Kidney glomerular epithelial cell (primary cell): ENCODE data around the gene CNPY3.
"Not testable (repeated sequence)": the region's sequence is repeated elsewhere in the genome, so short reads cannot be mapped to it uniquely, and the experiment has no call there.

ENCODE experiments used
- DNase-seq: peaks from one replicate; lab custom pipeline; 2025; lab: John Stamatoyannopoulos, UW

CNPY3 gene

DNA sequence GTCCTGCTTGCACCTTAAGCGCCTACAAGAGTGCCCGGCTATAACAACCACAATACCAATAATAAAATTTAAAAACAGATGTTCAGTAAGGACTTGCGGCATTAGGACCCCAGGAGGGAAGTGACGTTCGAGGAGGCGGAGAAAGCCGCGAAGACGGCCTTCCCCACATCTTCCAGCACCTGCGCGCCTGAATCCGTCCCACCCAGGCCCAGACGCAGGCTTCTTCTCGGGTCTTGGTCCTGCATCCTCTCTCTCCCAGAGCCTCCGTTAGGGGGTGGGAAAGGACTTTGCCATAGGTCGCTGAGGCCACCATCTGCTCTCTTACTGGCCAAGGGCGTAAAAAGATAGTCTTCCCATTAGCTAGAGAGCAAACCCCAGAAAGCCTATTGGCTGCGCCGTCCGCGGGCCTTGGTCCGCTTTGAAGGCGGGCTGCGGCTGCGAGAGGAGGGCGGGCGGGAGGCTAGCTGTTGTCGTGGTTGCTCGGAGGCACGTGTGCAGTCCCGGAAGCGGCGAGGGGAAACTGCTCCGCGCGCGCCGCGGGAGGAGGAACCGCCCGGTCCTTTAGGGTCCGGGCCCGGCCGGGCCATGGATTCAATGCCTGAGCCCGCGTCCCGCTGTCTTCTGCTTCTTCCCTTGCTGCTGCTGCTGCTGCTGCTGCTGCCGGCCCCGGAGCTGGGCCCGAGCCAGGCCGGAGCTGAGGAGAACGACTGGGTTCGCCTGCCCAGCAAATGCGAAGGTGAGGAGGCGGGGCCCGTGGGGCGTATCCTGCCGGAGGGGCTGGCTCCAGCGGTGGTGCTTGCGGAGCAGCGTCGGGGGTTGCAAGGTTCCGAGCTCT lies at the start of gene CNPY3:
CNPY3 (plus strand) TSS at position 495 of the 835 bp plus-strand sequence; CDS start at position 586, 91 bp downstream.
- peak; percentile 96 for DNase-seq

DNA sequence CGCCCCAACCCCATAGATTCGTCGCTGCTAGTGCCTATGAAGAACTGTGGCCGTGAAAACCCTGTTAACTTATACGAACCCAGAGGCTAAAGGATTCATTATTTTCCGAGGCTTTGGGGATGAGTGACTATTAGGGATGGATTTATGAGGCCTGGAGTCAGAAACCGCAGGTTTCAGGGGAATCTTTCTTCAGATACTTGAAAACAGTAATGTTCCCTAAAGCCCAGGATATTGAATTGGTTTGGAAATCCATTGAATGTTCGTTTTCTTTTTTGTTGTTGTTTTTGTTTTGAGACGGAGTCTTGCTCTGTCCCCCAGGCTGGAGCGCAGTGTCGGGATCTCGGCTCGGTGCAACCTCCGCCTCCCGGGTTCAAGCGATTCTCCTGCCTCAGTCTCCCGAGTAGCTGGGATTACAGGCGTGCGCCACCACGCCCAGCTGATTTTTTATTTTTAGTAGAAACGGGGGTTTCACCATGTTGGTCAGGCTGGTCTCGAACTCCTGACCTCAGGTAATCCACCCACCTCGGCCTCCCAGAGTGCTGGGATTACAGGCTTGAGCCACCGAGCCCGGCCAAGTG lies 49.0 kb upstream of the CNPY3 start:
- DNase-seq: not testable (repeated sequence)

DNA sequence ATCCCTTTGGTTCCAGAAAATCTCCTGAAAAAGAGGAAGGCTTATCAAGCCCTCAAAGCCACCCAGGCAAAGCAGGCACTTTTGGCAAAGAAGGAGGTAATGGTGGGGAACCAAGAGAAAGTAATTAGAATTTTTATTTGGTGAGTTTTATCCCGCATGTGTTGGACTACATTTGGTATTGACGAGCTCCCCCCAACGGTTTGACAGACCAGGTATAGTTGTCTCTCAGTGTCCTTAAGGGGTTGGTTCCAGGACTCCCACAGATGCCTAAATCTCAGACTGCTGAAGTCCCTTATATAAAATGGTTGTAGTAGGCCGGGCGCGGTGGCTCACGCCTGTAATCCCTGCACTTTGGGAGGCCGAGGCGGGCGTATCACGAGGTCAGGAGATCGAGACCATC lies 48.4 kb upstream of the CNPY3 start:
- DNase-seq: not testable (repeated sequence)

DNA sequence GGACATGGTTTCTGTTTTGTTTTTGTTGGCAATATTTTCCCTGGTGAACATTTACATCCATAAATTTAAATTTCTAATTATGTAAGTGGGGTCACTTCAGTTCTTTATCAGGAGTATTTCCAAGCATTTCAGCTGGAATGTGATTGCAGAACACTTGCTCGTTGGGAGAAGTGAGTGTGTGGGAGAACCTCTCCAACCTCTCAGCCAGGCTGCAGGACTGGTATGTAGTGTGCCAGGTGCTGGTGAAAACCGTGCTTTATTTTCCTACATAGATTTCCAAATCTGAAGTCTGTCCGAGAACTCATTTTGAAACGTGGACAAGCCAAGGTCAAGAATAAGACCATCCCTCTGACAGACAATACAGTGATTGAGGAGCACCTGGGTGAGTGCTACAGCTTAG lies 43.6 kb upstream of the CNPY3 start:
- no peak for DNase-seq

DNA sequence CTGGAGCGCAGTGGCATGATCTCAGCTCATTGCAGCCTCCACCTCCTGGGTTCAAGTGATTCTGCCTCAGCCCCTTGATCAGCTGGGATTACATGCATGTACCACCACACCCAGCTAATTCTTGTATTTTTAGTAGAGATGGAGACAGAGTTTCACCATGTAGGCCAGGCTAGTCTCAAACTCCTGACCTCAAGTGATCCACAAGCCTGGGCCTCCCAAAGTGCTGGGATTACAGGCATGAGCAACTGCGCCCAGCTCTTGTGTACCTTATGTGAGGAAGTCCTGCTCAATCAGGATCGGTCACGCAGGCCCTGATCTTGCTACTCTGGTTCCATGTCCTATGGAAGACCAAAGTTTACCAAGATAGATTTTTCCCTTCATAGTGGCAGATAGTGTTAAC lies 41.1 kb upstream of the CNPY3 start:
- DNase-seq: not testable (repeated sequence)

DNA sequence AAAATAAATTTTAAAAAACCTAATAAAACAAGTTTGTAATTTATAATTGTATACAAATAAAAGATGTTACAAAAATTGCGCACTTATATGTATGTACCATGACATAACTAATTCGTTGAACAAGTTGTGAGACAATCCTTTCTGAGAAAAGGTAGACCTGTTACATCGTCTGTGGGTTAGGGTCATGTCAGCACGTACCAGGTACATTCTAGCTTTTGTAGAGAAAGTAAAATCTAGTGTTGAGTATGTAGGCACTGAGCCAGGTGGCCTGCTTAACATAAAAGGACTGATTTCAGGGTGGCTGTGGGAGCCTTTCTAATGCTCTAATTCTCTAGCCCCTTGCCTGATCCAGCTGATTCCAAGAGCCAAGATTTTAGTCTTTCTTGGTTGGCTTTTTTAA lies 39.5 kb upstream of the CNPY3 start:
- no peak for DNase-seq

DNA sequence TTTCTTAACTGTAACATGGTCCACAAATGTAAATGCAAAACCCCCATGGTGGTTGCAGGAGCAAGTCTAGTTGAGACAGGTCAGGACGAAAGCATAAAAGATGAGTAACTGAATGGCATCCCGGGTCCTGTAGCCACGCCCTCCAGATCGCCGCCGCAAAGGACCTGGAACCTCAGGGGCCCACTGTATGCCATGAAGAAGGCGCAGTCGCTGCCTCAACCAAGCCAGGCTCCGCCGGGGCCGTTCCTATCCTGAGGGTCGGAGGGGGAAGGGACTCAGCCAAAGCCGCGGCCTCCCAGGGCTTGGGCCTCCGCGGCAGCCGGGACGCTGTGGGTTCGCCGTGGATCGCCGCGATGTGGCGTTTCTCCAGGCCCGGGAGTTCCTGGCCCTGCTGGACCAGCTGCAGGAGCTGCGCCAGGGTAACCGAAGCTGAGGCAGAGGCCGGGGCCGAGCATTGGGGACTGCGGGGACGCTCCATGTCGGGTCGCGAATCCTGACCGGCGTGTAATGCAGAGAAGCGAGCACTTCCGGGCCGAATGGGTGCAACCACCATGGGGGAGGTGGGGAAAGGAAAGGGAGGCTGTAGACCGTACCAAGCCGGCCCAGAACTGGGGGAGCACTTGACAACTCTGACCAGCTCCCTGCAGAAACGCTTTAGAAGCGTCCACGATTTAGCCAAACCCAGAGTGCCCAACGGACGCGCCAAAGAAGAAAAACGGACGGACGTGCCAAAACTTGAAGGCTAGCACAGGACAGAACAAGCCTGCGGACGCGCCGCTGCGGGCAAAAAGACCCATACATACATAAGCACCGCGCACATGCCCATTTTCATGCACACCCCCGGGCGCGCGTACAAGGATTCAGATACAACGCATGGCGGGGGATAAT lies 38.7 kb upstream of the CNPY3 start:
- DNase-seq: peak; percentile 89

DNA sequence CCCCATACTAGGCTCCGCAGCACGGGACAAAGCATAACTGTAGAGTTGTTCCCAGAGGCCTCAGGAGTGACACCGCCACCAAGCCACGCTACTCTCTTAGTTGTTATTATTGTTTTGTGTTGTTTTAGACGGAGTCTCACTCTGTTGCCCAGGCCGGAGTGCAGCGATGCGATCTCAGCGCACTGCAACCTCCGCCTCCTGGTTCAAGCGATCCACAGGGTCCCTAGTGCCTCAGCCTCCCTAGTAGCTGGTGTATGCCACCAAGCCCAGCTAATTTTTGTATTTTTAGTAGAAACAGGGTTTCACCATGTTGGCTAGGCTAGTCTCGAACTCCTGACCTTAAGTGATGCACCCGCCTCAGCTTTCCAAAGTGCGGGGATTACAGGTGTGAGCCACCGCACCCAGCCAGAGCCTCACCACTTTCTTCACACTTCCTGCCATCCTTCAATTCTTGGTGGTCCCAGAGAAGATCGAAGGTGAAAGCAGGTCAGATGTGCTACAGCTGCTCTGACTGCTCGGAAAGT lies 38.0 kb upstream of the CNPY3 start:
- no peak for DNase-seq

DNA sequence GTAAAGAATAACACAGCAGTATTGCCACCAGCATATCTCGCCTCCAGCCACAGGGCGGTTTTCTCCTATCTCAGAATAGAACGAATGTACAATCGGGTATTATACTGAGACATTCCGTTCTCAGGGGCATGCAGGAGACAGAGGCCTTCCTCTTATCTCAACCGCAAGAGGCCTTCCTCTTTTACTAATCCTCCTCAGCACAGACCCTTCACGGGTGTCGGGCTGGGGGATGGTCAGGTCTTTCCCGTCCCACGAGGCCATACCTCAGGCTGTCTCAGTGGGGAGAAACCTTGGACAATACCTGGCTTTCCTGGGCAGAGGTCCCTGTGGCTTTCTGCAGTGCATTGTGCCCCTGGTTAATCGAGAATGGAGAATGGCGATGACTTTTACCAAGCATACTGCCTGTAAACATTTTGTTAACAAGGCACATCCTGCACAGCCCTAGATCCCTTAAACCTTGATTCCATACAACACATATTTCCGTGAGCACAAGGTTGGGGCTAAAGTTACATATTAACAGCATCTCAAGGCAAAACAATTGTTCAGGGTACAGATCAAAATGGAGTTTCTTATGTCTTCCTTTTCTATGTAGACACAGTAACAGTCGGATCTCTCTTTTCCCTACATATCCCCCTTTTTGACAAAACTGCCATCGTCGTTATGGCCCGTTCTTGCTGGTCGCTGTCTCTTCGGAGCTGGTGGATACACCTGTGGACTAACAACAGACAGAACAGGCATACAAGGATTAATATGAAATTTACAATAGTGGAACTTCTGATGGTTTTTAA lies 35.0 kb upstream of the CNPY3 start:
- not testable (repeated sequence) for DNase-seq

DNA sequence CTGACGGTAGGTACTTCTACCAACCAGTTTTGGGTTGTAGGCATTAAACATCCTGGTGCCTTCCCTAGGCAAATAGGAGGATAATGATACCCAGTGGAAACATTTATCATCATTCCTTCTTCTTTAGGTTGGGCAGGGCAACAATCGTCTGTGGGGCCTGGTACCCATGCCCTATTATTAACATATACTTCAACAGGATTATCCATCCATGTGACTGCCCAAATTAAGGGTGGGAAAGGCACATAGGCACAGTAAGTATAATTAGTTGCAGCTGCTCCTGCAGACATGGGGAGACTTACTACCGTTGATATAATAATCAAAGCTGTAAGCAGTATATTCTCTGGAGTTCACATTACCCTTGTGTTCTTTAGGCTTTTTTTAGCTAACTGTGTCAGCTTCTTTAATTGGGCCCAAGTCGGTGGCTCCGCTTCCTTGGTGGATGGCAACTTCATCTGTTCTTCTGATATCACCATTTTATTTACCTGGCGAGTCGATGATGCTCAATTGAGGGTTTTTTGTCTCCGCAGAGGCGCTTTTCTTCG lies 33.0 kb upstream of the CNPY3 start:
- no peak for DNase-seq

DNA sequence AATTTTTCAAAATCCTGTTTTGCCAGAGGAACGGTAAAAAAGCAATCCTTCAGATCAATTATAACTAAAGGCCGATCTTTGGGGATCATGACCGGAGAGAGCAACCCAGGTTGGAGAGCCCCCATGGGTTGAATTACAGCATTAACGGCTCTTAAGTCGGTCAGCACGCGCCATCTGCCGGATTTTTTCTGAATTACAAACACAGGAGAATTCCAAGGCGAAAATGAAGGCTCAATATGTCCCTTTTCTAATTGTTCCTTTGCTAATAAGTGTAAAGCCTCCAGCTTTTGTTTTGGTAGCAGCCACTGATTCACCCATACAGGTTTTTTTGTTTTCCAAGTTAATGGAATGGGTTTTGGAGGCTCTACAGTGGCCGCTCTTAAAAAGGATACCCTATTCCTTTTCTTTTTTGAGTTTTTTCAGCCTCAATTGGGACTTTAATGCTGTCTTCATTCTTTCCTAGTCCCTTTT lies 30.4 kb upstream of the CNPY3 start:
- DNase-seq: peak; percentile 40

DNA sequence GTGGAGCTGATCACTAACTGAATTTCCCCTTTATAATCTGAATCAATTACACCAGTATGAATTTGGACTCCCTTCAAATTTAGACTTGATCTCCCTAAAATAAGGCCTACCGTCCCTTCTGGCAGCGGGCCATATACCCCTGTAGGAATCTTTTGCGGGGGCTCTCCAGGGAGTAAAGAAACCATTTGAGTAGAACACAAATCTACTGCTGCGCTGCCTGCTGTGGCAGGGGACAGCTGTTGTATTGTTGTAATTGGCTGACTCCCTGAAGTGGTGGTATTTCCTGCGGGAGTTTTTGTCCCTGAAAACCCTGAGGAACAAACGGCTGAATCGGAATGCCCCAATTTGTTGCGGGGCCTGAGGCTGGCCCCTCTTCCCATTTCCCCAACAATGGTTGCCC lies 29.4 kb upstream of the CNPY3 start:
- no peak for DNase-seq

DNA sequence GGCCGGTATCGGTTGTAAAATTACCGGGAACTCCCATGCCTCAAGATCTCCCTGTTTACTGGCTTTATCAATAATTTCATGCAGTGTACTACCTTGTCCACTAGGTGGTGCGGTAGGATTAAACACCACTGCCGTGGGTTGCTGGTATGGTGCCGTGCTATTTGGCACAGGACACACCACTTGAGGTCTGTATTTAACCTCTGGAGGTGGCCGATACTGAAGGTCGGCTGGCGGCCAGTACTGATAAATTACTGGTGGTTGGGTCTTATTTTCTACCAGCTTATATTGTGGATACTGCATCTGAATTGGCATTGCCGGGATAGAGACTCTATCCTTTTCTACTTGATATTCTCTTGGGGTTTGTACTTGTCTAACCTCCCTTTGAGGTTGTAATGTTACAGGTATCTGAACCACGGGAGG lies 27.7 kb upstream of the CNPY3 start:
- DNase-seq: peak; percentile 77

DNA sequence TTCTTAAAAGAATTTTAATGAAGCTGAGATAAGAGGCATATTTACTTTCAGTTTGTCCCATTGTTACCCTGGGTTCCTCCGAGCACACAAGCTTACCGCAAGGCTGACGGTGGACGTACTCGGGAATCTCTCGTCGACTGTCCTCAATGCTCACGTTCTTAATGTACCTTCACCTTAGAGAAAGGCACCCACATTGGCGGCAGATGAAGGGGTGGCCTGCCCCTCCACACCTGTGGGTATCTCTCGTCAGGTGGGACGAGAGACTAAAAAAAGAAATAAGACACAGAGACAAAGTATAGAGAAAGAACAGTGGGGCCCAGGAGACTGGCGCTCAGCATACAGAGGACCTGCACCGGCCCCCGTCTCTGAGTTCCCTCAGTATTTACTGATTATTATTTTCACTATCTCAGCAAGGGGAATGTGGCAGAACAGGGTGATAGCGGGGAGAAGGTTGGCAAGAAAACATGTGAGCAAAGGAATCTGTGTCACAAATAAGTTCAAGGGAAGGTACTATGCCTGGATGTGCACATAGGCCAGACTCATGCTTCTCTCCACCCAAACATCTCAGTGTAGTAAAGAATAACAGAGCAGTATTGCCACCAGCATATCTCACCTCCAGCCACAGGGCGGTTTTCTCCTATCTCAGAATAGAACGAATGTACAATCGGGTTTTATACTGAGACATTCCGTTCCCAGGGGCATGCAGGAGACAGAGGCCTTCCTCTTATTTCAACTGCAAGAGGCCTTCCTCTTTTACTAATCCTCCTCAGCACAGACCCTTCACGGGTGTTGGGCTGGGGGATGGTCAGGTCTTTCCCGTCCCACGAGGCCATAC lies 26.6 kb upstream of the CNPY3 start:
- not testable (repeated sequence) for DNase-seq

DNA sequence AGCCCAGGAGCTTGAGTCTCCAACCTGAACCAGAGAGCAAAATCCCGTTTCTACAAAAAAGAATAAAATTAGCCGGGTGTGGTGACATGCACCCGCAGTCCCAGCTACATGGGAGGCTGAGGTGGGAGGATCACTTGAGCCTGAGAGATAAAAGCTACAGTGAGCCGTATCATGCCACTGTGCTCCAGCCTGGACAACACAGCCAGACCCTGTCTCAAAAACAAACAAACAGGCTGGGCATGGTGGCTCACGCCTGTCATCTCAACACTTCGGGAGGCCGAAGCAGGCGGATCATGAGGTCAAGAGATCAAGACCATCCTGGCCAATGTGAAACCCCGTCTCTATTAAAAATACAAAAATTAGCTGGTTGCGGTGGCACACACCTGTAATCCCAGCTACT lies 24.8 kb upstream of the CNPY3 start:
- no peak for DNase-seq

DNA sequence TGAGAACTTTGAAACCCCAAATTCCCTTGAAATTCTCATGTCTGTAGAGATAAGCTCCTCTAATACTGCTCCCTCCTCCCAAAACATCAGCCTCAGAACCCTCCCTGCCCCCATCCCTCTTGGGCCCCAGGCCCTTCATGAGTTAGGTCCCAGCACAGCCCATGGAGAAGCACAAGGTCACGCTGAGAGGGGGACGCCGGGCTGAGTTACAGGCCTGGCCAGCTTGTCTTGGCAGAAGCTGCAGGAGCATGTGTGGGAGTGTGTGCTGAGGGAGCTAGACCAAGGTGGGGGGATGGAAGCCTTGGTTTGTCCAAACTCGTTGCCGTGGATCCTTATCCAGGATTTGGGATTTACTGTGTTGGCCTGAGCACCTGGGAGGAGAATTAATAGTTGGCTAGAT lies 21.9 kb upstream of the CNPY3 start:
- DNase-seq: no peak

DNA sequence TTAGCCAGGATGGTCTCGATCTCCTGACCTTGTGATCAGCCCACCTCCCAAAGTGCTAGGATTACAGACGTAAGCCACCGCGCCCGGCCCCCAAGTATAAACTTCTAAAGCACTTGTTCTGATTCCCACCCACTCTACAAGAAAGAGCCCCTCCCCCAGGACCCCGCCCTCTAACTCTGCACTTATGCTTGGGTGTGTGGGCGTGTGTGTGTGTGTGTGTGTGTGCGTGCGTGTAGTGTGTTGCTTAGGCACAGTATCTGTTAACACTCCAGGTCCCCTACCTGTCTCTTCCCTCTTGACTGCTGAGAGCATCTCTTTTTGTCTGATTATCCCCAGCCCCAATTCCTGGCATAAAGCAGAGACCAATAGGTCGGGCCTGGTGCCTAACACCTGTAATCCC lies 19.4 kb upstream of the CNPY3 start:
- no peak for DNase-seq

DNA sequence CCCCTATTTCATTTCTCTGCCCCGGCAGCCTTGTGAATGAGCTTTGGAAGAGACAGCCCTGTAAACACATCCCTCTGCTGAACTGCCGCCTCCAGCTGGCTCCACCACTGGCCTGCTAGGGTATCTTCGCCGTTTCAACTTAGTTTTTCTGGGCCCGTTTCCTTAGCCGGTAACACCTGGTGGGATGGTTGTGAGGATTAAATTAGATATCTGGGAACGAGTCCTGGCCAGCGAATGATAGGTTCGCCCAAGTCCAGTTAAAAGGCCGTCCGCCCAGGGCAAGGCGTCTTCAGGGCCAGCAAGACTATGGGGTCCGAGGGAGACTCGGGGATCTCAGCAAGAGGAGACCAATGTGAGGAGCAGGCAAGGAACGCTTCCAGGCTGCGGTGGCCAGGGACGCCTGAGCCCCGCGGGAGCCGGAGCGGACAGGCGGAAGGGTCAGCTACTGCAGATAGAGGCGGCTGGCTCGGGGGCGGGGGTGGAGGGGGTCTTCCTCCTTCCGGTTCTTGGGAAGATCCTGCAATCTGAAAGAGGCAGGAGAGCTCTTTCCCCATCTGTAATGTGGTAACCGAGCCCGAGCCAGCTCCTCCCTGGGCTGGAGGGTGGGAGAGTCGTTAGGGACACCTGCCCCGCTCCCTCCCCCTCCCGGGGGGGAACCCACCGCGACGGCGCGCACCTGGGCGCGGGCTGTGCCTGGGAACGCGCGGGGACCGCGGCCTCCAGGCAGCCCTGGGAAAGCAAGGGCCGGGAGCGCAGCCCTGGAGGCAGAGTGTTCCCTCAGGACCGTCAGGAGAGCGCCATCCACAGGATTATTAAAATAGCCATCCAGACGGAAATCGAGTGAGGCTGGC lies 17.9 kb upstream of the CNPY3 start:
- DNase-seq: no peak

DNA sequence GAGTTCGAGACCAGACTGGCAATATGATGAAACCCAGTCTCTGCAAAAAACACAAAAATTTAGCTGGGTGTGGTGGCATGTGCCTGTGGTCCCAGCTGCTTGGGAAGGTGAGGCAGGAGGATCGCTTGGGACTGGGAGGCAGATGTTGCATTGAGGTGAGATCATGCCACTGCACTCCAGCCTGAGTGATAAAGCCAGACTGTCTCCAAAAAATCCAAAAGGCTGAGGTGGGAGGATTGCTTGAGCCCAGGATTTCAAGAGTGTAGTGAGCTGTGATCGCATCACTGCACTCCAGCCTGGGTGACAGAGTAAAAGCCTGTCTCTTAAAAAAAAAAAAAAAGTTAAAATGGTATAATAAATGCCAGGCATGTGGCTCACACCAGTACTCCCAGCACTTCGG lies 14.7 kb upstream of the CNPY3 start:
- peak; percentile 17 for DNase-seq
